Muscle layer of colon (tissue), 2 donors: ENCODE data around the gene POLRMT.
A peak's percentile ranks its signal among the peaks of the same experiment; 100 is the strongest.

Experiments used
- H3K27ac ChIP-seq: one replicate; pipeline ENCODE4 v1.7.0; 2013; ENCODE audit warnings: low read depth, mild to moderate bottlenecking, low read length, moderate library complexity
- H3K27me3 ChIP-seq, 2 donors: one replicate each; pipeline ENCODE4 v1.7.0; 2013; ENCODE audit warnings: low read length in 2 of 2, mild to moderate bottlenecking in 2 of 2; ENCODE audit not compliant: insufficient read depth in 2 of 2, control insufficient read depth in 1 of 2
- H3K36me3 ChIP-seq: one replicate; pipeline ENCODE4 v1.7.0; 2013; ENCODE audit warnings: mild to moderate bottlenecking, low read length; ENCODE audit not compliant: insufficient read depth
- H3K4me1 ChIP-seq: one replicate; pipeline ENCODE4 v1.7.0; 2013; ENCODE audit warnings: mild to moderate bottlenecking, low read length; ENCODE audit not compliant: insufficient read depth
- H3K4me3 ChIP-seq, 2 donors: one replicate each; pipeline ENCODE4 v1.7.0; 2013; ENCODE audit warnings: low read length in 2 of 2, low read depth in 1 of 2, mild to moderate bottlenecking in 1 of 2, moderate library complexity in 1 of 2
- H3K9ac ChIP-seq: one replicate; pipeline ENCODE4 v1.7.0; 2013; ENCODE audit warnings: low read length
- H3K9me3 ChIP-seq: one replicate; pipeline ENCODE4 v1.7.0; 2013; ENCODE audit warnings: mild to moderate bottlenecking, low read length
- donor health status: abdominal sarcoma.
- donor health status: Adenocarcinoma of cecum.

The POLRMT gene

GRCh38 chr19:662207-662961 is 29.0 kb upstream of the POLRMT start:
- H3K9ac ChIP-seq, result peak overlapping the region; percentile 39
- peaks cover 42% of the 10 kb centered on the region for H3K4me1 ChIP-seq
- no peaks in the 10 kb centered on the region for H3K9me3 ChIP-seq
- H3K36me3 ChIP-seq, result no peaks in the 10 kb centered on the region
- peak overlapping the region; percentile 64 to 99 for H3K4me3 ChIP-seq
- peak overlapping the region; percentile 84 for H3K27ac ChIP-seq
- H3K27me3 ChIP-seq, result no peaks in the 10 kb centered on the region

DNA sequence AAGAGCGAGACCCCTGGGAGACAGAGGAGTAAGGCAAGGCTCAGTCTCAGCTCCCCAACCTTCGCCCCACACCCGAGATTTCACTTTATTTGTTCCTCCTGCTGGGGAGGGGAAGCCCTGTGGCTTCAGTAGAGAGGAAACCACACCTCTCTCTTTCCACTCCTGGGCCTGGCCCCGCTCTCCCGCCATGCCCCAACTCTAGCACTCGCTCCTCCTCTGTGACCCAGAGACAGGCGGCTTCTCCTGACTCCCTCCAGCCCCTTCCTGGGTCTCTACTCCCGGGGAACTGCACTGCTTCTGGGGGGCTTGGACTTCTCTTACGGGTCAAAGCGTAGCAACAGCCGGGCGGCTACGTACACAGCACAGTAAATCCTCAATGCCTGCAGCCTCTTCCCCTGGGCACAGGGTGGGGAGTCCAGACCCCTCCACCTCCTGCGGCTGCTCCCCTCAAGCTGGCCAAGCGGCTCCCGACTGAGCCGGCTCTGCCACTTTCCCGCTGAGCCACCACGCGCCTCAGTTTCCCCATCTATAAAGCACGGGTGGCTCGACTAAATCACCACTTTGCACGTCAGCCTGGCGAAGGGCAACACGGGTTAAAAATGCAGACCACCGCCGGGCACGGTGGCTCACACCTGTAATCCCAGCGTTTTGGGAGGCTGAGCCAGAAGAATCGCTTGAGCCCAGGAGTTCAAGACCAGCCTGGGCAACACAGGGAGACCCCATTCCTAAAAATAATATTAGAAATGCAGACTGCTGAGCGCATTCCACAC is 28.3 kb upstream of the POLRMT start:
- Histone ChIP-seq H3K36me3 (no peaks in the 10 kb centered on the region), H3K9ac (peak overlapping the region; percentile 39), H3K4me3 (peak overlapping the region; percentile 64 to 99), H3K4me1 (peaks cover 42% of the 10 kb centered on the region), H3K9me3 (no peaks in the 10 kb centered on the region), H3K27ac (peak overlapping the region; percentile 84), H3K27me3 (no peaks in the 10 kb centered on the region)

- no peaks in the 10 kb centered on the region for H3K27me3 ChIP-seq
- peak overlapping the region; percentile 84 for H3K27ac ChIP-seq
- no peaks in the 10 kb centered on the region for H3K36me3 ChIP-seq
- peaks cover 42% of the 10 kb centered on the region for H3K4me1 ChIP-seq
- H3K4me3 ChIP-seq, result peak overlapping the region in 1 of 2 donors; percentile 64
- no peaks in the 10 kb centered on the region for H3K9me3 ChIP-seq
- peak overlapping the region; percentile 9 for H3K9ac ChIP-seq
These were observed 27.6 kb upstream of the POLRMT start for GRCh38 chr19:660793-661426.

DNA sequence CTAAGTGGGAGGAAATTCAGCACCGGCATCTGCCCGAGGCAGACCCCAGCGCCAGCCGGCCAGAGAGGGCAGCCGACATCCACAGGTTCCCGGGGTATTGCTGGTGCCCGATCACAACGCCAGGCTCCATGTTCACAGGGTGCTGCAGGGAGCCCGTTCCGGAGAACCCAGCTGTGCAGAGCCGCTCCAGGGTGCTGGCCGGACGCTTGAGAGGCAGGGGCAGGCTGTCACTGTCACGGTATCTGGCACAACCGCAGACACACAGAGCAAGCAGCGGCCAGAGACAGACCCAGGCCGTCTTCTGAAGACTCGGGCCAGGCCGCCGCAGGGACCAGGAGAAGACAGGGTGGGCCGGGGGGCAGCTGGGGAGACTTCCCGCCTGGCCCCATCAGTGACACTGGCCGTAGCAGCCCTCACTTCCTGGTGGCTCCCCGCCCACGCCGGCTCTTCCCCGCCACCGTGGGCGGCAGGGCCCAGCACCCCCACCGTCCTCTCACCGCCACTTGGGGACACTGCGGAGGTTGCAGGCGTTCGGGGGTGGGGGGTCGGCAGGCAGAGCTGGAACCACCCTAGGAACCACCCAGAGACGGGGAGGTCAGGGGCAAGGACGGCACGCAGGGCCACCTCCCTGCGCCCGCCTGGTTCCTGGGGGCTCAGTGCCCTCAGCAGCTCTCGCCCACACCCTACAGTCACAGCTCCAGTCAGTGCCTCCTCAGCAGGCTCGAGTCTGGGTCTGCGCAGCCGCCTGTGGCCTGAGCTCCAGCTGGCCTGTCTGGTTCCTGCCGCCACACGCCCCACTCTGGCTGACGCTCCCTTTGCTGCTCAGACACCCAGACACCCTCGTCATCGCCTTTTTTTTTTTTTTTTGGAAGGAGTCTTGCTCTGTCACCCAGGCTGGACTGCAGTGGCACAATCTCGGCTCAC is 25.8 kb upstream of the POLRMT start:
- H3K27me3 ChIP-seq, result no peaks in the 10 kb centered on the region
- no peaks in the 10 kb centered on the region for H3K9me3 ChIP-seq
- H3K36me3 ChIP-seq, result no peaks in the 10 kb centered on the region
- peaks cover 31% of the 10 kb centered on the region for H3K4me1 ChIP-seq
- no peak overlapping the region for H3K4me3 ChIP-seq
- no peak overlapping the region for H3K9ac ChIP-seq
- no peak overlapping the region for H3K27ac ChIP-seq

GRCh38 chr19:658059-658839 is 24.9 kb upstream of the POLRMT start:
- Histone ChIP-seq H3K27ac (no peak overlapping the region), H3K4me3 (no peak overlapping the region), H3K27me3 (no peaks in the 10 kb centered on the region), H3K9ac (no peak overlapping the region), H3K36me3 (peaks cover 7% of the 10 kb centered on the region), H3K4me1 (peaks cover 25% of the 10 kb centered on the region), H3K9me3 (no peaks in the 10 kb centered on the region)

GRCh38 chr19:657611-658010 is 24.3 kb upstream of the POLRMT start:
- no peaks in the 10 kb centered on the region for H3K9me3 ChIP-seq
- H3K4me3 ChIP-seq, result no peak overlapping the region
- peaks cover 12% of the 10 kb centered on the region for H3K36me3 ChIP-seq
- H3K27me3 ChIP-seq, result no peaks in the 10 kb centered on the region
- H3K4me1 ChIP-seq, result peaks cover 25% of the 10 kb centered on the region
- H3K27ac ChIP-seq, result no peak overlapping the region
- H3K9ac ChIP-seq, result no peak overlapping the region

- Histone ChIP-seq H3K4me1 (peaks cover 24% of the 10 kb centered on the region), H3K9me3 (no peaks in the 10 kb centered on the region), H3K4me3 (no peak overlapping the region), H3K9ac (no peak overlapping the region), H3K36me3 (peaks cover 17% of the 10 kb centered on the region), H3K27ac (no peak overlapping the region), H3K27me3 (no peaks in the 10 kb centered on the region)
These were observed 23.6 kb upstream of the POLRMT start for GRCh38 chr19:656751-657559.

- H3K4me3 ChIP-seq, result no peak overlapping the region
- H3K27me3 ChIP-seq, result no peaks in the 10 kb centered on the region
- H3K27ac ChIP-seq, result no peak overlapping the region
- no peaks in the 10 kb centered on the region for H3K9me3 ChIP-seq
- no peak overlapping the region for H3K9ac ChIP-seq
- peaks cover 11% of the 10 kb centered on the region for H3K4me1 ChIP-seq
- H3K36me3 ChIP-seq, result peaks cover 17% of the 10 kb centered on the region
These were observed 22.4 kb upstream of the POLRMT start for GRCh38 chr19:655691-656090.

DNA sequence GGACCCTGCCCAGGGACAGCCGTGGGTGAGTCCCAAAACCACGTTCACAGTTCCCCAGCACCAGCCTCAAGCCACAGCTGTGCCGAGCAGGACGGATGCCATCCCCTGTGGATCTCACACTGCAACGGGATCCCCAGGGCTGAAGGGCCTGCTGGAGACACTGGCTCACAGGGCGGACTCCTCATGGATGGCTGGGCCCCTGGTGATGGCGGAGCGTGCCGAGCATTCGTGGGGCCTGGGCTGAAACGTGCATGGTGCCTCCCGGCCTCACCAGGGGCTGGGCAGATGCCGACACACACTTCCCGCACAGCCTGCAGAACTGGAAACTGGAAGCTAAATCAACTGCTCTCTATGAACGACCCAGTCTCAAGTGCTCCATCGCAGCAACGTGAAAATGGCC is 20.1 kb upstream of the POLRMT start:
- no peak overlapping the region for H3K9ac ChIP-seq
- H3K27me3 ChIP-seq, result no peaks in the 10 kb centered on the region
- peaks cover 17% of the 10 kb centered on the region for H3K36me3 ChIP-seq
- H3K4me1 ChIP-seq, result no peaks in the 10 kb centered on the region
- no peak overlapping the region for H3K4me3 ChIP-seq
- no peaks in the 10 kb centered on the region for H3K9me3 ChIP-seq
- H3K27ac ChIP-seq, result no peak overlapping the region
